ENCODE data around the gene SOX6. TPM values are rescaled to one million over a fixed set of nuclear protein-coding genes. Genes with fewer than 3 reads are reported as not detected.

SOX6 gene
- polyA plus RNA-seq, 1 donor (not counting 4 experiments of a cell fraction or from before 2014, with no cell fraction given): 6.0 TPM

DNA sequence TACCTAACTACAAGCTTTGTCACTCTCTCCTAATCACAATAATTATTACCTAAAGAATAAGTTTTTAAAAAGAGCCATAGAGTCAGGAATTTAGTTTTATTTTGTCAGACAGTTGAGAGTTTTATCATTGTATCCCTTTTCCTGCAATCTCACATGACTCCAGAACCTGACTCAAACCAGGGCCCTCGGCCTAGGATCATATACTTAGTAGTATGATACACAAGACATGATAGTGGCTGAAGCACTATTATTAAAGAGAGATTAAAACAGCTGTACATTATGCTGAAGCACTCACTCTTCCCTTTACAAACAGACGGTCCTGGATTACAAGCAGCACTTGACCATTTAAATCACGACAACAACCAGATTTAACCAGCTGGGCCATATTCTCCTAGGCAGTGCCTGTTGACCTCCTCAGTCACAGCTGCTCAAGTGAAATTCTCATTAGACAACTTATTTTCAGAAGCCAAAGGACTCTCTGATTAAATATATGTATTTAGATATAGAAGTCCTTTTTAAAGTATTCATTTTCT lies 44.0 kb downstream of the SOX6 start:
- no peaks in the 10 kb centered on the region for H3K4me1 ChIP-seq (ENCODE audit: control insufficient read depth, extremely low read depth, insufficient read depth, low read length)
- no peak for DNase-seq (ENCODE audit: low read depth, low spot score)
- no peaks in the 10 kb centered on the region for H3K27me3 ChIP-seq (ENCODE audit: control insufficient read depth, extremely low read depth, insufficient read depth, low read length)
- H3K4me2 ChIP-seq (ENCODE audit: control insufficient read depth, extremely low read depth, insufficient read depth, low read depth, low read length): no peak overlapping the region
- no peak for TF ChIP-seq CTCF (optimal IDR thresholded peaks at IDR 0.05 in 1 of 3, IDR thresholded peaks at IDR 0.05 in 1 of 3, conservative IDR thresholded peaks at IDR 0.05 in 1 of 3; ENCODE audit: extremely low read depth in 1 of 3, insufficient read depth in 2 of 3, low read length in 3 of 3)
- TF ChIP-seq EZH2 (IDR thresholded peaks at IDR 0.05; ENCODE audit: low read length): no peak
- no peak overlapping the region for H3K4me3 ChIP-seq (ENCODE audit: control insufficient read depth in 2 of 3, extremely low read depth in 1 of 3, insufficient read depth in 2 of 3, low read depth in 1 of 3, low read length in 3 of 3)
- H3K79me2 ChIP-seq (ENCODE audit: control insufficient read depth, insufficient read depth, low read length): no peaks in the 10 kb centered on the region
- no peak for FAIRE-seq
- H3K9ac ChIP-seq (ENCODE audit: control insufficient read depth, extremely low read depth, insufficient read depth, low read length): no peak overlapping the region
- no peaks in the 10 kb centered on the region for H3K9me3 ChIP-seq (ENCODE audit: control insufficient read depth, low read depth, low read length)
- H2AFZ ChIP-seq (ENCODE audit: control insufficient read depth, low read length): no peak overlapping the region
- H3K36me3 ChIP-seq (ENCODE audit: control insufficient read depth in 2 of 2, extremely low read depth in 1 of 2, insufficient read depth in 2 of 2, low read length in 2 of 2): no peaks in the 10 kb centered on the region
- H4K20me1 ChIP-seq (ENCODE audit: control insufficient read depth, extremely low read depth, insufficient read depth, low read length): no peaks in the 10 kb centered on the region
- dilution Hi-C loops (cut with MboI; ENCODE audit: extremely low pct_ligation_motif_present, low sequenced_read_pairs): no loop called here
- H3K27ac ChIP-seq (ENCODE audit: control insufficient read depth, insufficient read depth, low read length): no peak overlapping the region
- H3K9me1 ChIP-seq (ENCODE audit: control insufficient read depth, extremely low read depth, insufficient read depth, low read length): no peaks in the 10 kb centered on the region

DNA sequence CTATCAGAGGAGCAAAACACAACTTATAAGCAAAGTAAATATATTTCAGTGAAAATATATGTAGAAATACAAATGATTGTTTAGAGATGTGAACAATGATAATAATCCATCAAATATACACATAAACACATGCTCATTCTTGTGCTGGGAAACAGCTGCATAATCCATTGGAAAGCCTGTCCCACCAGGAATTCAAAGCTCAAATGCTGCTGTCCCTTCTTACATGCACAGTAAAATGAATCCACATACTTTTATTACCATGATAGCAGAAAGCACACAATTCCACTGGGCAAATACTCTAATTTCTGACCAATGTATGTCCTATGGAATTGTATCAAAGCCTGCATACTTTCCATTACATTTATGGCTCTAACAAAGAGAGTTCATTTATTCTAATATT lies 44.5 kb downstream of the SOX6 start:
- Histone ChIP-seq H3K79me2 (ENCODE audit: control insufficient read depth, insufficient read depth, low read length) (no peaks in the 10 kb centered on the region), H3K9me3 (ENCODE audit: control insufficient read depth, low read depth, low read length) (no peaks in the 10 kb centered on the region), H3K9me1 (ENCODE audit: control insufficient read depth, extremely low read depth, insufficient read depth, low read length) (no peaks in the 10 kb centered on the region), H2AFZ (ENCODE audit: control insufficient read depth, low read length) (no peak overlapping the region), H3K4me3 (ENCODE audit: control insufficient read depth in 2 of 3, extremely low read depth in 1 of 3, insufficient read depth in 2 of 3, low read depth in 1 of 3, low read length in 3 of 3) (no peak overlapping the region), H3K27me3 (ENCODE audit: control insufficient read depth, extremely low read depth, insufficient read depth, low read length) (no peaks in the 10 kb centered on the region), H3K4me2 (ENCODE audit: control insufficient read depth, extremely low read depth, insufficient read depth, low read depth, low read length) (no peak overlapping the region), H4K20me1 (ENCODE audit: control insufficient read depth, extremely low read depth, insufficient read depth, low read length) (no peaks in the 10 kb centered on the region), H3K36me3 (ENCODE audit: control insufficient read depth in 2 of 2, extremely low read depth in 1 of 2, insufficient read depth in 2 of 2, low read length in 2 of 2) (no peaks in the 10 kb centered on the region), H3K9ac (ENCODE audit: control insufficient read depth, extremely low read depth, insufficient read depth, low read length) (no peak overlapping the region), H3K4me1 (ENCODE audit: control insufficient read depth, extremely low read depth, insufficient read depth, low read length) (peaks cover 1% of the 10 kb centered on the region), H3K27ac (ENCODE audit: control insufficient read depth, insufficient read depth, low read length) (no peak overlapping the region)
- no peak for FAIRE-seq
- no peak for TF ChIP-seq EZH2 (IDR thresholded peaks at IDR 0.05; ENCODE audit: low read length)
- TF ChIP-seq CTCF (optimal IDR thresholded peaks at IDR 0.05 in 1 of 3, IDR thresholded peaks at IDR 0.05 in 1 of 3, conservative IDR thresholded peaks at IDR 0.05 in 1 of 3; ENCODE audit: extremely low read depth in 1 of 3, insufficient read depth in 2 of 3, low read length in 3 of 3): no peak
- dilution Hi-C loops (cut with MboI; ENCODE audit: extremely low pct_ligation_motif_present, low sequenced_read_pairs): no loop called here
- DNase-seq (ENCODE audit: low read depth, low spot score): no peak

All from keratinocyte (primary cell).